ENCODE data around the gene RAPGEF1. TPM values are rescaled to one million over a fixed set of nuclear protein-coding genes. Genes with fewer than 3 reads are reported as not detected.

Gene RAPGEF1
- total and polyA plus RNA-seq, 9 of the 15 experiments (the other 6 are each of a cell fraction or from before 2014, with no cell fraction given), result 0.06 to 44.1 (median 19.9) TPM

DNA sequence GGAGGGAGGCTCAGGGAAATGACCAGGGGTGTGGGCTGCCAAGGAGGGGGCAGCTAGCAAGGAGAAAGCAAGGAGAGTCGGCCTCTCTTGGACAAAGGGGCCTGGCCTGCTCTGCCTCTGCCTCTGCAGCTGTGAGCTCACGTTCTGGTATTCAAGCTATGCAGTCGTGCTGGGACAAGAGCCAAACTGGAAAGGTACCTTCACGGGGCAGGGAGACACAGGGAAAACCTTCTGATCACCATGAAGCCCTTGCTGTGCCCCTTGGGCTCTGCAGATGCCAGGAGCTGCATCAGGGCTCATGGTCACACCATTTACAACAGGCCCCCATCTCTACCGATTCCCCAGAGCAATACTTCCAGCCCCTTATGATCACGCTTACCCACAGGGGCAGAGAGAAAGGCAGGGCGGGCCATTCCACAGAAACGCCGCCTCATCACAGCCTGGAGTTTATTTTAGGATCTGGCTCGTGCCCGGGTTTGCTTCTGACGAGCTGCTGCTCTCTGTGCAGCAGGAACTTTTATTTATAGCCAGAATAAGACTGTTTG, 131.3 kb downstream of the RAPGEF1 start:
- Histone ChIP-seq H2AFZ (ENCODE audit: low read depth, low read length) (no peak overlapping the region), H3K4me2 (ENCODE audit: insufficient read depth, low read length) (no peak overlapping the region), H3K4me1 (replicated peaks in 1 of 2; ENCODE audit: control insufficient read depth in 2 of 2, insufficient read depth in 2 of 2, low read length in 2 of 2) (peaks cover 3 to 4% of the 10 kb centered on the region in 2 experiments; a peak in 2 of 5 replicates), H3K9me1 (ENCODE audit: control insufficient read depth, insufficient read depth, low read length) (no peaks in the 10 kb centered on the region), H3K36me3 (ENCODE audit: control insufficient read depth, insufficient read depth, low read length) (peaks cover 15% of the 10 kb centered on the region; the same call in 2 of the 3 replicates), H3K4me3 (no peak overlapping the region), H3K9ac (ENCODE audit: insufficient read depth in 1 of 2, low read depth in 2 of 2, low read length in 2 of 2) (no peak overlapping the region), H4K20me1 (replicated peaks; ENCODE audit: control insufficient read depth, insufficient read depth, low read length) (0 out of 2 replicates have a peak, but pooled peaks cover 2% of the 10 kb centered on the region), H3K9me3 (replicated peaks; ENCODE audit: control insufficient read depth, insufficient read depth, low read depth, low read length) (no peaks in the 10 kb centered on the region), H3K79me2 (ENCODE audit: control insufficient read depth, insufficient read depth, low read length) (no peaks in the 10 kb centered on the region), H3K27ac (ENCODE audit: extremely low read depth, low read depth, low read length) (no peak overlapping the region), H3K27me3 (ENCODE audit: control insufficient read depth in 2 of 2, insufficient read depth in 2 of 2, low read length in 2 of 2) (no peaks in the 10 kb centered on the region)
- ChIA-PET POLR2A (no interaction called here), CTCF (ENCODE audit: low intra/inter-chr PET ratio) (no interaction called here)
- BruUV-seq (replicated peaks), result no TSS peak
- in situ Hi-C loops (cut with MboI), result no loop called here
- ATAC-seq, result no peak
- no peak for FAIRE-seq
- WGBS (ENCODE audit: insufficient coverage, low coverage, missing lambda C conversion rate), result 77% methylated on average over 11 of the region's 12 CpGs
- DNase-seq (ENCODE audit: extremely low read depth in 1 of 4, low spot score in 3 of 4), result no peak
- intact Hi-C loops (cut with micrococcal nuclease), result no loop called here
- TF ChIP-seq, protein P1, sequence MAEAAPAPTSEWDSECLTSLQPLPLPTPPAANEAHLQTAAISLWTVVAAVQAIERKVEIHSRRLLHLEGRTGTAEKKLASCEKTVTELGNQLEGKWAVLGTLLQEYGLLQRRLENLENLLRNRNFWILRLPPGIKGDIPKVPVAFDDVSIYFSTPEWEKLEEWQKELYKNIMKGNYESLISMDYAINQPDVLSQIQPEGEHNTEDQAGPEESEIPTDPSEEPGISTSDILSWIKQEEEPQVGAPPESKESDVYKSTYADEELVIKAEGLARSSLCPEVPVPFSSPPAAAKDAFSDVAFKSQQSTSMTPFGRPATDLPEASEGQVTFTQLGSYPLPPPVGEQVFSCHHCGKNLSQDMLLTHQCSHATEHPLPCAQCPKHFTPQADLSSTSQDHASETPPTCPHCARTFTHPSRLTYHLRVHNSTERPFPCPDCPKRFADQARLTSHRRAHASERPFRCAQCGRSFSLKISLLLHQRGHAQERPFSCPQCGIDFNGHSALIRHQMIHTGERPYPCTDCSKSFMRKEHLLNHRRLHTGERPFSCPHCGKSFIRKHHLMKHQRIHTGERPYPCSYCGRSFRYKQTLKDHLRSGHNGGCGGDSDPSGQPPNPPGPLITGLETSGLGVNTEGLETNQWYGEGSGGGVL (CRISPR knock-in tag; IDR thresholded peaks at IDR 0.05), result no peak

DNA sequence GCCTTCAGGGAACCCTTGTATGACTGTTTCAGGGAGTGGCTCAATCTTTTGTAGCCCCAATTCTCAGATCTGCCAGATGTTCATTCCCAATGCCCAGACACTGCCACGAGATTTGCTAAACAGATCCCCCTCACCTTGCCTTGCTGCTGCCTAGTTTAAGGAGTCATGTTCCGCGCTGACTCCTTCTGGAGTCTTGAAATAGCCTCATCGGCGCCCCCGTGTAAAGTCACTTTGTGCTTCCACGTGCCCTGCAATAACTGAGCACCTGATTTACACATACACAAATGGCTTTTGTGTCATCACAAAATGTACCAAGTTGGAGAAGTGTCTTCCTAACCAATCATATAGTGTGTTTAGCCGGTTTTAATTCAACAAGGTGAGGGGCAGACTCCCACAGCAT, 132.3 kb downstream of the RAPGEF1 start:
- Histone ChIP-seq H3K27me3 (ENCODE audit: control insufficient read depth in 2 of 2, insufficient read depth in 2 of 2, low read length in 2 of 2) (no peaks in the 10 kb centered on the region), H3K36me3 (ENCODE audit: control insufficient read depth, insufficient read depth, low read length) (peaks cover 14% of the 10 kb centered on the region; the same call in 2 of the 3 replicates), H3K4me1 (replicated peaks in 1 of 2; ENCODE audit: control insufficient read depth in 2 of 2, insufficient read depth in 2 of 2, low read length in 2 of 2) (peaks cover 3 to 4% of the 10 kb centered on the region in 2 experiments; a peak in 2 of 5 replicates), H3K9me3 (replicated peaks; ENCODE audit: control insufficient read depth, insufficient read depth, low read depth, low read length) (no peaks in the 10 kb centered on the region), H3K9me1 (ENCODE audit: control insufficient read depth, insufficient read depth, low read length) (no peaks in the 10 kb centered on the region), H2AFZ (ENCODE audit: low read depth, low read length) (no peak overlapping the region), H4K20me1 (replicated peaks; ENCODE audit: control insufficient read depth, insufficient read depth, low read length) (no peaks in the 10 kb centered on the region), H3K4me3 (no peak overlapping the region), H3K27ac (ENCODE audit: extremely low read depth, low read depth, low read length) (no peak overlapping the region), H3K4me2 (ENCODE audit: insufficient read depth, low read length) (no peak overlapping the region), H3K79me2 (ENCODE audit: control insufficient read depth, insufficient read depth, low read length) (no peaks in the 10 kb centered on the region), H3K9ac (ENCODE audit: insufficient read depth in 1 of 2, low read depth in 2 of 2, low read length in 2 of 2) (no peak overlapping the region)
- BruUV-seq (replicated peaks), result no TSS peak
- TF ChIP-seq, protein P2, sequence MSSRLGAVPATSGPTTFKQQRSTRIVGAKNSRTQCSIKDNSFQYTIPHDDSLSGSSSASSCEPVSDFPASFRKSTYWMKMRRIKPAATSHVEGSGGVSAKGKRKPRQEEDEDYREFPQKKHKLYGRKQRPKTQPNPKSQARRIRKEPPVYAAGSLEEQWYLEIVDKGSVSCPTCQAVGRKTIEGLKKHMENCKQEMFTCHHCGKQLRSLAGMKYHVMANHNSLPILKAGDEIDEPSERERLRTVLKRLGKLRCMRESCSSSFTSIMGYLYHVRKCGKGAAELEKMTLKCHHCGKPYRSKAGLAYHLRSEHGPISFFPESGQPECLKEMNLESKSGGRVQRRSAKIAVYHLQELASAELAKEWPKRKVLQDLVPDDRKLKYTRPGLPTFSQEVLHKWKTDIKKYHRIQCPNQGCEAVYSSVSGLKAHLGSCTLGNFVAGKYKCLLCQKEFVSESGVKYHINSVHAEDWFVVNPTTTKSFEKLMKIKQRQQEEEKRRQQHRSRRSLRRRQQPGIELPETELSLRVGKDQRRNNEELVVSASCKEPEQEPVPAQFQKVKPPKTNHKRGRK (tag; IDR thresholded peaks at IDR 0.05), result no peak
- TF ChIP-seq PHF8 (IDR thresholded peaks at IDR 0.05; ENCODE audit: borderline replicate concordance, low read length) (no peak), MAZ (CRISPR knock-in tag; conservative IDR thresholded peaks at IDR 0.05 in 1 of 2, IDR thresholded peaks at IDR 0.05 in 1 of 2) (no peak), LEF1 (IDR thresholded peaks at IDR 0.05) (no peak), ZNF133 (CRISPR knock-in tag; IDR thresholded peaks at IDR 0.05) (no peak), ZNF764 (CRISPR knock-in tag; IDR thresholded peaks at IDR 0.05; ENCODE audit: low read depth) (no peak)
- in situ Hi-C loops (cut with MboI), result no loop called here
- intact Hi-C loops (cut with micrococcal nuclease), result no loop called here
- ChIA-PET POLR2A (no interaction called here), CTCF (ENCODE audit: low intra/inter-chr PET ratio) (no interaction called here)
- no peak for ATAC-seq
- 79% methylated on average over 8 of the region's 8 CpGs for whole genome bisulfite sequencing (ENCODE audit: insufficient coverage, low coverage, missing lambda C conversion rate)
- FAIRE-seq, result no peak
- no peak for DNase-seq (ENCODE audit: extremely low read depth in 1 of 4, low spot score in 3 of 4)
